ENCODE results near the gene LINGO1. TPM values are rescaled to one million over a fixed set of nuclear protein-coding genes. Genes with fewer than 3 reads are reported as not detected.

Gene LINGO1
- polyA plus RNA-seq, 3 donors, result 1.1 to 1.5 (median 1.2) TPM

- H3K27ac ChIP-seq (ENCODE audit: low read depth, low read length), result no peak overlapping the region
- 83 to 88% (median 86%) methylated on average over 11 of the region's 11 CpGs for WGBS, 3 donors
Measured at GRCh38 chr15:77623755-77624524, 8.8 kb downstream of the LINGO1 start.

GRCh38 chr15:77622934-77623754 lies 9.6 kb downstream of the LINGO1 start:
- no peak overlapping the region for H3K27ac ChIP-seq (ENCODE audit: low read depth, low read length)
- WGBS, 3 donors, result 72 to 82% (median 74%) methylated on average over 18 of the region's 18 CpGs

GRCh38 chr15:77622209-77622933 lies 10.3 kb downstream of the LINGO1 start:
- 60 to 70% (median 63%) methylated on average over 22 of the region's 22 CpGs for WGBS, 3 donors
- no peak overlapping the region for H3K27ac ChIP-seq (ENCODE audit: low read depth, low read length)

- H3K27ac ChIP-seq (ENCODE audit: low read depth, low read length), result no peak overlapping the region
- WGBS, 3 donors, result 83 to 89% (median 88%) methylated on average over 16 of the region's 16 CpGs
Measured at GRCh38 chr15:77621847-77622208, 10.9 kb downstream of the LINGO1 start.

- H3K27ac ChIP-seq (ENCODE audit: low read depth, low read length), result no peak overlapping the region
- 92 to 97% (median 95%) methylated on average over 4 of the region's 4 CpGs for WGBS, 3 donors
Measured at GRCh38 chr15:77620960-77621647, 11.6 kb downstream of the LINGO1 start.

- WGBS, 3 donors, result 63 to 72% (median 68%) methylated on average over 7 of the region's 7 CpGs
- H3K27ac ChIP-seq (ENCODE audit: low read depth, low read length), result no peak overlapping the region
Measured at GRCh38 chr15:77620297-77620696, 12.4 kb downstream of the LINGO1 start.

GRCh38 chr15:77619883-77620282 lies 12.8 kb downstream of the LINGO1 start:
- WGBS, 3 donors, result 75 to 90% (median 80%) methylated on average over 5 to 6 of the region's 6 CpGs
- no peak overlapping the region for H3K27ac ChIP-seq (ENCODE audit: low read depth, low read length)

GRCh38 chr15:77617476-77618230 lies 15.1 kb downstream of the LINGO1 start:
- 35 to 79% (median 76%) methylated on average over 10 to 12 of the region's 12 CpGs for WGBS, 3 donors
- H3K27ac ChIP-seq (ENCODE audit: low read depth, low read length), result no peak overlapping the region

GRCh38 chr15:77616072-77616471 lies 16.6 kb downstream of the LINGO1 start:
- H3K27ac ChIP-seq (ENCODE audit: low read depth, low read length), result no peak overlapping the region
- WGBS, 3 donors, result 88 to 93% (median 89%) methylated on average over 6 to 8 of the region's 8 CpGs

GRCh38 chr15:77615472-77615871 lies 17.2 kb downstream of the LINGO1 start:
- WGBS, 3 donors, result 96 to 97% (median 97%) methylated on average over 31 of the region's 31 CpGs
- no peak overlapping the region for H3K27ac ChIP-seq (ENCODE audit: low read depth, low read length)

GRCh38 chr15:77614251-77614806 lies 18.4 kb downstream of the LINGO1 start:
- no peak overlapping the region for H3K27ac ChIP-seq (ENCODE audit: low read depth, low read length)
- WGBS, 3 donors, result 96 to 98% (median 97%) methylated on average over 47 to 48 of the region's 48 CpGs

GRCh38 chr15:77613814-77614213 lies 18.9 kb downstream of the LINGO1 start:
- 92 to 95% (median 94%) methylated on average over 23 of the region's 23 CpGs for WGBS, 3 donors
- no peak overlapping the region for H3K27ac ChIP-seq (ENCODE audit: low read depth, low read length)

GRCh38 chr15:77612958-77613601 lies 19.6 kb downstream of the LINGO1 start:
- 83 to 84% (median 83%) methylated on average over 8 of the region's 8 CpGs for WGBS, 3 donors
- no peak overlapping the region for H3K27ac ChIP-seq (ENCODE audit: low read depth, low read length)

GRCh38 chr15:77611767-77612166 lies 20.9 kb downstream of the LINGO1 start:
- no peak overlapping the region for H3K27ac ChIP-seq (ENCODE audit: low read depth, low read length)
- WGBS, 3 donors, result 59 to 67% (median 63%) methylated on average over 10 of the region's 10 CpGs

GRCh38 chr15:77610731-77611130 lies 22.0 kb downstream of the LINGO1 start:
- no peak overlapping the region for H3K27ac ChIP-seq (ENCODE audit: low read depth, low read length)
- 65 to 84% (median 69%) methylated on average over 6 to 9 of the region's 9 CpGs for WGBS, 3 donors

GRCh38 chr15:77609558-77609957 lies 23.2 kb downstream of the LINGO1 start:
- H3K27ac ChIP-seq (ENCODE audit: low read depth, low read length), result no peak overlapping the region
- 77 to 85% (median 78%) methylated on average over 3 of the region's 3 CpGs for WGBS, 3 donors

- H3K27ac ChIP-seq (ENCODE audit: low read depth, low read length), result no peak overlapping the region
- WGBS, 3 donors, result 81 to 84% (median 84%) methylated on average over 6 of the region's 6 CpGs
Measured at GRCh38 chr15:77608774-77609173, 23.9 kb downstream of the LINGO1 start.

All from adipose tissue (tissue), 3 donors.